ENCODE data around the gene DAAM1. TPM values are rescaled to one million over a fixed set of nuclear protein-coding genes. Genes with fewer than 3 reads are reported as not detected.

Gene DAAM1
- total RNA-seq, 1 donor from 2014 or later, result 42.0 TPM

DNA sequence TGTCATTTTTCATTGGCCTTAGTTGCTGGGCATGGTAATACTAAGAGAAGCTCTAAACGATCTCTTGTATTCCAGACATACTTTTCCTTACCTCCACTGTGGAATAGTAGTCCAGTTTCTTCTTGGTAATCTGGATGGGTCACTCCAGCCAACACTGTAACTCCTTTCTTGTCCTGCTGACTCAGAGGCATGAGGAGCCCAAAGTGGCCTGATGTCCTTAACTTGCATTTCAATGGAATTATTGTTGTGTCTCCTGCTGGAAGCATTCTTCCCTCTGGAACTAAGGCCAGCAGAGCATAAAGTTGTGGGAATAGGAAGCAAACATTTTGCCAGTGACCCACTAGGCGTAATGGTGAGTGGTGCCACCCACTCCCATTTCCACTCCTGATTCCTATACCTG, 33.1 kb downstream of the DAAM1 start:
- no peak overlapping the region for H3K4me3 ChIP-seq
- H3K36me3 ChIP-seq, result no peaks in the 10 kb centered on the region
- DNase-seq (ENCODE audit: extremely low spot score in 2 of 2), result no peak
- H3K27me3 ChIP-seq, result no peaks in the 10 kb centered on the region
- TF ChIP-seq CTCF (IDR thresholded peaks at IDR 0.05) (no peak), POLR2AphosphoS5 (IDR thresholded peaks at IDR 0.05; ENCODE audit: insufficient read depth in 1 of 2, low read depth in 1 of 2) (no peak), POLR2A (IDR thresholded peaks at IDR 0.05) (no peak)
- intact Hi-C loops (cut with DNase I), result no loop called here
- no peak overlapping the region for H3K27ac ChIP-seq
- peaks cover 21% of the 10 kb centered on the region for H3K4me1 ChIP-seq
- no peaks in the 10 kb centered on the region for H3K9me3 ChIP-seq

DNA sequence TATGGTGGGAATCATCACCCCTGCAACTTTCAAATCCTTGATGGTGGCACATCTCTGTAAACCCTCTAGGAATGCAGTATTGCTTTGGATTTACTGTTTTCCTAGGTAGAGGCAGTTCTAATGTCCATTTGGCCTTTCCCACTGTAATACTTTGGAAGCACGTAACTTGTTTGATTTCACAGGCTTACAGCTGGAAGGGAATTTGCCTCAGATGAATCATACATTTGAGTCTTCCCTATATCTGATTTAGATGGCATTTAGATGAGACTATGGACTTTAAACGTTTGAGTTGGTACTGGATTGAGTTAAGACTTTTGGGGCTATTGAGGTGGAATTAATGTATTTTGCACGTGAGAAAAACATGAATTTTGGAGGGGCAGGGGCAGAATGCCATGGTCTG, 35.9 kb downstream of the DAAM1 start:
- TF ChIP-seq POLR2A (IDR thresholded peaks at IDR 0.05) (no peak), CTCF (IDR thresholded peaks at IDR 0.05) (no peak), POLR2AphosphoS5 (IDR thresholded peaks at IDR 0.05; ENCODE audit: insufficient read depth in 1 of 2, low read depth in 1 of 2) (no peak)
- H3K4me3 ChIP-seq, result no peak overlapping the region
- peaks cover 25% of the 10 kb centered on the region for H3K4me1 ChIP-seq

DNA sequence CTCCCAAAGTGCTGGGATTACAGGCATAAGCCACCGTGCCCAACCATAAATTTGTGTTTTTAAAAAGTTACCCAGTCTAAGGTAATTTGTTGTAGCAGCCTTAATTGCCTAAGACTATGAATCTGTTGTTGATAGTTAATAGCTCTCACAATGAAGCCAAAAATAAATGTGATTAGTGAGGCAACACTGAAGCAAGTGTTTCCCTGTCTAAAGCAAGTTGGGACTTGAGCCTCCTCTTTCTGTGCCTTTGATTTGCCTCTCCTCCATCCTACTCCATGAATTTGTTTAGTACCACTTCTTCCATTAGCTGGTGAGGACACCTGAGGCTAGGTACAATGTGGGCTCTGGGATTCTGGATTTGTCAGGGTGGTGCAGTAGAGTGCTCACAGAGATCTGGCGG, 36.8 kb downstream of the DAAM1 start:
- intact Hi-C loops (cut with DNase I), result no loop called here
- Histone ChIP-seq H3K4me3 (no peak overlapping the region), H3K27ac (no peak overlapping the region)

More for the DNA sequence above, 35.9 kb downstream of the DAAM1 start:
- Histone ChIP-seq H3K36me3 (no peaks in the 10 kb centered on the region), H3K9me3 (no peaks in the 10 kb centered on the region), H3K27ac (no peak overlapping the region), H3K27me3 (no peaks in the 10 kb centered on the region)
- DNase-seq (ENCODE audit: extremely low spot score in 2 of 2), result no peak
- intact Hi-C loops (cut with DNase I), result no loop called here

DNA sequence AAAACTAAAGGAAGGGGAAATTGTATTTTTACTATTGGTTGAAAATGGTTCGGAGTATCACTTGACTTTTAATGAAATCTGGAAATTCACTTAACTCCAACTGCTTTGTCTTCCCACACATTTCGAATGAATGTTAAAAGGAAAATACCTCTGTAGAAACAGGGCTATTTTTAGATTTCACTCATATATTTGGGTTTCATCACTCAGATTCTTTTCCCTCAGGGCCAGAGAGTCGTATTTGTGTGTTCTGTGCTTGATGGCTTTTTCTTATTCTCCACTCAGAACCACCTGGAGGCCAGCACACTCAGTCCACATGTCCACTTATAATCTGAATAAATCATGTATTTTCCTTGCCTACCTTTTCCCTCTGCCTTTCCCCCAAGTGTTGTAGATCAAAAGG, 40.0 kb downstream of the DAAM1 start:
- no peak for DNase-seq (ENCODE audit: extremely low spot score in 2 of 2)
- Histone ChIP-seq H3K4me3 (no peak overlapping the region), H3K27me3 (no peaks in the 10 kb centered on the region), H3K9me3 (no peaks in the 10 kb centered on the region), H3K27ac (no peak overlapping the region), H3K4me1 (peaks cover 32% of the 10 kb centered on the region), H3K36me3 (no peaks in the 10 kb centered on the region)
- TF ChIP-seq POLR2AphosphoS5 (IDR thresholded peaks at IDR 0.05; ENCODE audit: insufficient read depth in 1 of 2, low read depth in 1 of 2) (no peak), CTCF (IDR thresholded peaks at IDR 0.05) (no peak)
- intact Hi-C loops (cut with DNase I), result no loop called here

More for the DNA sequence above, 36.8 kb downstream of the DAAM1 start:
- no peaks in the 10 kb centered on the region for H3K27me3 ChIP-seq
- no peak for DNase-seq (ENCODE audit: extremely low spot score in 2 of 2)
- H3K4me1 ChIP-seq, result peaks cover 32% of the 10 kb centered on the region
- no peaks in the 10 kb centered on the region for H3K36me3 ChIP-seq
- H3K9me3 ChIP-seq, result no peaks in the 10 kb centered on the region
- TF ChIP-seq CTCF (IDR thresholded peaks at IDR 0.05) (no peak), POLR2AphosphoS5 (IDR thresholded peaks at IDR 0.05; ENCODE audit: insufficient read depth in 1 of 2, low read depth in 1 of 2) (no peak), POLR2A (IDR thresholded peaks at IDR 0.05) (no peak)

GRCh38 chr14:59229653-59230406, 41.4 kb downstream of the DAAM1 start:
- no peak overlapping the region for H3K4me3 ChIP-seq
- TF ChIP-seq CTCF (IDR thresholded peaks at IDR 0.05) (no peak), POLR2A (IDR thresholded peaks at IDR 0.05) (no peak), POLR2AphosphoS5 (IDR thresholded peaks at IDR 0.05; ENCODE audit: insufficient read depth in 1 of 2, low read depth in 1 of 2) (no peak)
- H3K9me3 ChIP-seq, result no peaks in the 10 kb centered on the region
- no peaks in the 10 kb centered on the region for H3K36me3 ChIP-seq
- intact Hi-C loops (cut with DNase I), result no loop called here
- peaks cover 30% of the 10 kb centered on the region for H3K4me1 ChIP-seq
- no peak overlapping the region for H3K27ac ChIP-seq
- no peaks in the 10 kb centered on the region for H3K27me3 ChIP-seq
- DNase-seq (ENCODE audit: extremely low spot score in 2 of 2), result no peak
